ENCODE results near the gene KCNH4. TPM values are rescaled to one million over a fixed set of nuclear protein-coding genes. Genes with fewer than 3 reads are reported as not detected.

The KCNH4 gene
- total RNA-seq, 1 donor, result not detected

DNA sequence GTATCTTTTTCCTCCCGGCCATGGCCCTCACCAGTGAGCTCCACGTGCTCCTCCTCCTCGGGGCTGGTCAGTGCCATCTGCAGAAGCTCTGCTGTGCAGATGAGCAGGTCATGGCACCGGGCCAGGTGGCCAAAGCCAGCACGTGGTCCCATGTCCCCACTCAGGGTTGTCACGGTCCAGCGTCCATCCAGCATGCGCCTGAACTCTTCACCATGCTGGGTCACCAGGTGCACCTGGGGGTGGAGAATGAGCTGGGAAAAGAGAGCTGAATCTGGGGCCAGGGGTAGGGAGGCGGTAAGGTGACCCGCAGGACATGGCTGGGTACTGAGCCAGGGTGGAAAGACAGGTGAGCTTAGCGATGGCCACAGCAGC lies 69.7 kb downstream of the KCNH4 start:
- TF ChIP-seq, protein P1, sequence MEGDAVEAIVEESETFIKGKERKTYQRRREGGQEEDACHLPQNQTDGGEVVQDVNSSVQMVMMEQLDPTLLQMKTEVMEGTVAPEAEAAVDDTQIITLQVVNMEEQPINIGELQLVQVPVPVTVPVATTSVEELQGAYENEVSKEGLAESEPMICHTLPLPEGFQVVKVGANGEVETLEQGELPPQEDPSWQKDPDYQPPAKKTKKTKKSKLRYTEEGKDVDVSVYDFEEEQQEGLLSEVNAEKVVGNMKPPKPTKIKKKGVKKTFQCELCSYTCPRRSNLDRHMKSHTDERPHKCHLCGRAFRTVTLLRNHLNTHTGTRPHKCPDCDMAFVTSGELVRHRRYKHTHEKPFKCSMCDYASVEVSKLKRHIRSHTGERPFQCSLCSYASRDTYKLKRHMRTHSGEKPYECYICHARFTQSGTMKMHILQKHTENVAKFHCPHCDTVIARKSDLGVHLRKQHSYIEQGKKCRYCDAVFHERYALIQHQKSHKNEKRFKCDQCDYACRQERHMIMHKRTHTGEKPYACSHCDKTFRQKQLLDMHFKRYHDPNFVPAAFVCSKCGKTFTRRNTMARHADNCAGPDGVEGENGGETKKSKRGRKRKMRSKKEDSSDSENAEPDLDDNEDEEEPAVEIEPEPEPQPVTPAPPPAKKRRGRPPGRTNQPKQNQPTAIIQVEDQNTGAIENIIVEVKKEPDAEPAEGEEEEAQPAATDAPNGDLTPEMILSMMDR (IDR thresholded peaks at IDR 0.05; ENCODE audit: insufficient read depth, low read depth, low read length), result no peak
- no peak overlapping the region for H3K4me3 ChIP-seq (ENCODE audit: low read depth, low read length)
- no peak for DNase-seq (ENCODE audit: low read depth)

DNA sequence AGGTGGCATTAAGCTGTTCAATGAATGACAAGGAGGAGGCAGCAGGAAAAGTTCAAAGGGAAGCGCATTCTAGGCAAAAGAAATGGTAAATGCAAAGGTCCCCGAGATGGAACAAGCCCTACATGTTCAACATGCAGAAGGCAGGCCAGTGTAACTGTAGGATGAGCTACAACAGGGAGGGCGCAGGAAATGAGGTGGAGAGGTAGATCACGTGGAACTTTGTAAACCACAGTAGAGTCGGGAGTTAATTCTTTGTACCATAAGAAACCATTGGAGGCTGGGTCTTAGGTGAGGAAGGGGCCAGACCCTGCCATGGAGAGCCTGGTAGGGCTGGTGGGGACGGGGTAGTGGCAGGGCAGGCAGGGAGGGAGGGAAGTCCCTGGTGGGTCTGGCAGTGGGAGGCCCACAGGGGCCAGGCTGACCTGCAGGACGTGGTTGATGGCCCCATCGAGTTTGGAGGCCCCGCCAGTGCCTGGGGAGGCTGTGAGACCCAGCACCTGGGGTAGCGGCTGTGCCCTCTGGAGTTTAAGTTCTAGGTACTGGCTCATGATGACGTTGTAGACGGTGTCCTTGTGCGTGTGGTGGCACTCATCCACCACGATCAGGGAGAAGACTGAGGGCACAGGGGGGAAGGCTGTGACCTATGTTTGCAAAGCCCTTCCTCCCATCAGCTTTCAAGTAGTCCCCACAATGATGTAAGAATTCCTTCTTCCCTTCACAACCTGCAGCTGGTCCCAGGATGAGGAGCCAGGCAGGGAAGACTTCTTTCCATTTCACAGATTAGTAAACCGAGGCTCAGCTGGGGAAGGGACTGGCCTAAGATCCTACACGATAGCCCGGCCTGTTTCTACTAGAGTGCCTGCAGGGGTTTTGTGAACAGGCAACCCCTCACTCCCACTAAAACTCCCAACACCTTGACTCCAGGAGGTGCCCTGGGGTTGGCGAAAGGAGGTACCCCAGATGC lies 70.4 kb downstream of the KCNH4 start:
- no peak for DNase-seq (ENCODE audit: low read depth)
- no peak overlapping the region for H3K4me3 ChIP-seq (ENCODE audit: low read depth, low read length)
- TF ChIP-seq, protein P1 (IDR thresholded peaks at IDR 0.05; ENCODE audit: insufficient read depth, low read depth, low read length), result no peak

DNA sequence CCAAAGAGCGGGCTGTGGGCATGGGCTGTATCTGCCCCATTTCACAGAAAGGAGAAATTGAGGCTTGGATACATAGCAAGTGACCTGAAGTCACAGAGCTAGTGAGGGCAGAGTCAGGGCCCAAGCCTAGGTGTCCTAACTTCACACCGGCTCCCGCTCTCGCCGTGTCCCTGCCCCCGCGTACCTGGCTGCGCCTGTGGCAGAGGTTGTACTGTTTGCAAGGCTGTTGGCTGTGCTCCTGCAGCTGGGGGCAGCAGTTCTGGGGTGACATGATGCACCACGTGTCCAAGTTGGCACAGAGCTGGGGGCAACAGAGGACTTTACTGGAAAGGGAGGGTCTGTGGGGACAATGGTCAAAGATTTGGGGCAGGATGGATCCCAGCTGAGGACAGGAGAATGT lies 71.9 kb downstream of the KCNH4 start:
- DNase-seq (ENCODE audit: low read depth), result no peak
- TF ChIP-seq, protein P1 (IDR thresholded peaks at IDR 0.05; ENCODE audit: insufficient read depth, low read depth, low read length), result no peak
- H3K4me3 ChIP-seq (ENCODE audit: low read depth, low read length), result no peak overlapping the region

DNA sequence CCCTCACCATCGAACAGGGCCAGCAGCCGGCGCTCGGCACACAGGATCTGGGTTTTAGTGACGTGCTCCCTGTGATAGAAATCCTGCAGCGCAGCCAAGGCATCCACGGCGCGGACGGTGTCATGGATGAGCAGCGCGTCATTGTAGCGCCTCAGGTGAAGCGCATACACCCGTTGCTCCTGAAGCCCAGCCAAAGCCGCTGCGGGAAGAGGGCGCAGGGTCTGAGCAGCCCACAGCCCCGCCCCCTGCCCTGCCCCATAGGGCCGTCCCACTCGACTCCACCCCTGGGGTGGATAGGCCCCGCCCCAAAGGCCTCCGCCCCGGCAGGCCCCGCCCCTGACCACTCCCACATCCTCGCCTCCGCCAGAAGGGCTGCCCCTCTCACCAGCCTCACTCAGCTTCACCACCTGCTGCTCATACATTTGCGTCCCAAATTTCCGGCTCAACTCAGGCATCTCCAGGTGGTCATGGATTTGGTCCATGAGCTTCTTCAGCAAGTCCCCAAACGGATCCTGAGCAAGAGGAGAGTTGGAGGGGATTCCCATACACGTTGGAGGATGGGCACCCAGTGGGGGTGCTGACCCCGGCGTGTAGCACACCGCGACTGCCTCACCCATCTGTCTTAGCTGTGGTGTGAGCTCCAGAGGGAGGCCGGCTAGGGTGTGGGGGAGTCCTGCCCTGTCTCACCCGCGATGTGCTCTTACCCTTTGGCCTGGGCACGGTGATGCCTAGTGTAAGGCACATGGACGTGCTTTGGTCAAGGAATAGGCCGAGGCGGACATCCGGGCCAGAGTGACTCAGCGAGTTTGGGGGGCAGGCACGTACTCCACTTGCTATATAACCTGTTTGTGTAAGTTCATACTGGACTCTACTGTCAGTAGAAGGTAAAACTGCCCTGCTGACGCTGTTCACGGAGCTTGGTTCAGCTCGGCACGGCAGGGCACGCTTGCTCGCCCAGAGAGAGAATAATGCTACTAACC lies 73.1 kb downstream of the KCNH4 start:
- peak; percentile 11 for DNase-seq (ENCODE audit: low read depth)
- H3K4me3 ChIP-seq (ENCODE audit: low read depth, low read length), result no peak overlapping the region
- TF ChIP-seq, protein P1 (IDR thresholded peaks at IDR 0.05; ENCODE audit: insufficient read depth, low read depth, low read length), result no peak

DNA sequence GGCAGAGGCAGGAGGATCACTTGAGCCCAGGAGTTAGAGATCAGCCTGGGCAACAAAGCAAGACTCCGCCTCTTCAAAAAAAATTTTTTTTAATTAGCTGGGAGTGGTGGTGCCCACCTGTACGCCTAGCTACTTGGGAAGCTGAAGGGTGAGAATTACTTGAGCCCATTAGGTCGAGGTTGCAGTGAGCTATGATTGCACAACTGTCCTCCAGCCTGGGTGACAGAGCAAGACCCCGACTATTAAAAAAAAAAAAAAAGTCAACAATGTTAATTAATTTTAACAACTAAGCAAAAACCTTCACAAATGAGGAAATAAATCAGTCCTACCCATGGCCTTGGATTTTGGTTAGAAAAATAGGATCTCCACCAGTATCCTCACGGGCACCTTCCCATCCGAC lies 73.8 kb downstream of the KCNH4 start:
- TF ChIP-seq, protein P1 (IDR thresholded peaks at IDR 0.05; ENCODE audit: insufficient read depth, low read depth, low read length), result no peak
- no peak for DNase-seq (ENCODE audit: low read depth)
- H3K4me3 ChIP-seq (ENCODE audit: low read depth, low read length), result no peak overlapping the region

Other genes with a start within 250 kb of the KCNH4 start
- gene CNP, start 214.3 kb downstream of the KCNH4 start, total RNA-seq, result 94.6 and 98.6 TPM in 2 replicates
- 63.8 and 80.7 TPM in 2 replicates for gene DNAJC7, start 163.7 kb downstream of the KCNH4 start, total RNA-seq
- 34.5 and 35.8 TPM in 2 replicates for gene NKIRAS2, start 161.1 kb downstream of the KCNH4 start, total RNA-seq
- gene C17orf113, start 130.5 kb downstream of the KCNH4 start, total RNA-seq, result under 0.01 and 0.32 TPM in 2 replicates
- gene ZNF385C, start 82.7 kb downstream of the KCNH4 start, total RNA-seq, result not detected in 2 replicates
- gene DHX58, start 68.4 kb downstream of the KCNH4 start, total RNA-seq, result 9.0 and 12.1 TPM in 2 replicates
- 10.6 and 13.0 TPM in 2 replicates for gene KAT2A, start 59.8 kb downstream of the KCNH4 start, total RNA-seq
- gene HSPB9, start 58.3 kb downstream of the KCNH4 start, total RNA-seq, result not detected in 2 replicates
- gene RAB5C, start 26.2 kb downstream of the KCNH4 start, total RNA-seq, result 68.0 and 83.3 TPM in 2 replicates
- not detected in 2 replicates for gene HCRT, start 4.3 kb upstream of the KCNH4 start, total RNA-seq
- 14.7 and 20.0 TPM in 2 replicates for gene GHDC, start 13.4 kb upstream of the KCNH4 start, total RNA-seq
- gene STAT5B, start 95.2 kb upstream of the KCNH4 start, total RNA-seq, result 33.5 and 38.4 TPM in 2 replicates
- gene STAT5A, start 107.4 kb upstream of the KCNH4 start, total RNA-seq, result 13.8 and 16.1 TPM in 2 replicates
- gene STAT3, start 207.3 kb upstream of the KCNH4 start, total RNA-seq, result 113 and 180 TPM in 2 replicates
- 988 and 1,007 TPM in 2 replicates for gene CAVIN1, start 242.1 kb upstream of the KCNH4 start, total RNA-seq

All from fibroblast of villous mesenchyme (primary cell).